GM23338 (cell line): Measurements from ENCODE around the gene AVP. TPM values are rescaled to one million over a fixed set of nuclear protein-coding genes. Genes with fewer than 3 reads are reported as not detected.
"Not testable (repeated sequence)": the region's sequence is repeated elsewhere in the genome, so short reads cannot be mapped to it uniquely, and the experiment has no call there.

Source experiments
- ATAC-seq: fragments of 200-7000 bp; cut with Tn5 transposase; 3 replicates; pipeline ENCODE4 v1.9.1; 2020
- DNase-seq: peaks from one replicate; pipeline ENCODE4 v3.0.0-alpha.2; 2015; ENCODE audit warnings: low spot score
- H2AFZ ChIP-seq: fragments of 200-600 bp; sonication (generic); 2 replicates; pipeline ENCODE4 v1.8.0; 2016; ENCODE audit warnings: antibody characterized with exemption, mild to moderate bottlenecking, moderate library complexity
- H3F3A ChIP-seq: fragments of 200-600 bp; sonication (generic); replicated peaks from 2 replicates; pipeline ENCODE4 v1.8.0; 2017; ENCODE audit warnings: antibody characterized with exemption, mixed run types, low read depth
- H3K27ac ChIP-seq: fragments of 200-600 bp; sonication (generic); 2 replicates; pipeline ENCODE4 v1.6.1; 2016; ENCODE audit warnings: low read depth
- H3K27me3 ChIP-seq: fragments of 200-600 bp; sonication (generic); 2 replicates; pipeline ENCODE4 v1.8.0; 2016; ENCODE audit warnings: mild to moderate bottlenecking, mixed run types, moderate library complexity; ENCODE audit not compliant: insufficient read depth
- H3K36me3 ChIP-seq: fragments of 200-600 bp; sonication (generic); 2 replicates; pipeline ENCODE4 v1.8.0; 2016; ENCODE audit warnings: mild to moderate bottlenecking; ENCODE audit not compliant: insufficient read depth
- H3K4me1 ChIP-seq: fragments of 200-600 bp; sonication (generic); 2 replicates; pipeline ENCODE4 v1.8.0; 2016; ENCODE audit warnings: mild to moderate bottlenecking, moderate library complexity; ENCODE audit not compliant: insufficient read depth
- H3K4me2 ChIP-seq: fragments of 200-600 bp; sonication (generic); 2 replicates; pipeline ENCODE4 v1.7.1; 2017; ENCODE audit warnings: mixed run types
- H3K4me3 ChIP-seq: fragments of 200-600 bp; sonication (generic); 2 replicates; pipeline ENCODE4 v1.6.1; 2016; ENCODE audit warnings: mixed run types
- H3K79me2 ChIP-seq: fragments of 200-600 bp; sonication (generic); replicated peaks from 2 replicates; pipeline ENCODE4 v1.8.0; 2017; ENCODE audit warnings: mild to moderate bottlenecking; ENCODE audit not compliant: insufficient read depth
- H3K9me2 ChIP-seq: fragments of 200-600 bp; sonication (generic); 2 replicates; pipeline ENCODE4 v1.8.0; 2017; ENCODE audit not compliant: insufficient read depth
- H4K20me1 ChIP-seq: fragments of 200-600 bp; sonication (generic); replicated peaks from 2 replicates; pipeline ENCODE4 v1.8.0; 2017; ENCODE audit warnings: mild to moderate bottlenecking; ENCODE audit not compliant: insufficient read depth
- H3K27ac Mint-ChIP-seq: 2 replicates; pipeline ENCODE4 v1.8.0; 2020; ENCODE audit warnings: inconsistent platforms, mild to moderate bottlenecking, moderate library complexity, mixed read lengths
- H3K27me3 Mint-ChIP-seq: 3 replicates; pipeline ENCODE4 v1.8.0; 2022; ENCODE audit warnings: low read depth, mild to moderate bottlenecking, moderate library complexity, mixed read lengths, inconsistent platforms; ENCODE audit not compliant: insufficient read depth, poor library complexity
- H3K36me3 Mint-ChIP-seq: 3 replicates; pipeline ENCODE4 v1.8.0; 2021; ENCODE audit warnings: low read depth, mild to moderate bottlenecking, inconsistent platforms, moderate library complexity, mixed read lengths
- H3K4me1 Mint-ChIP-seq: 3 replicates; pipeline ENCODE4 v1.8.0; 2020; ENCODE audit warnings: mild to moderate bottlenecking, inconsistent platforms, mixed read lengths
- H3K4me3 Mint-ChIP-seq: 3 replicates; pipeline ENCODE4 v1.8.0; 2021; ENCODE audit warnings: moderate library complexity, mild to moderate bottlenecking, inconsistent platforms, mixed read lengths
- H3K9me3 Mint-ChIP-seq: 3 replicates; pipeline ENCODE4 v1.8.0; 2020; ENCODE audit warnings: moderate library complexity, mild to moderate bottlenecking, inconsistent platforms, mixed read lengths
- CTCF ChIP-seq, 2 experiments: fragments of 200-600 bp in 1 of 2; sonication (generic) in 1 of 2; conservative IDR thresholded peaks; 2 replicates each; pipeline versions ENCODE4 v1.5.1 to v1.6.1; 2016 to 2017; ENCODE audit warnings: antibody characterized with exemption in 2 of 2, low read depth in 2 of 2, mild to moderate bottlenecking in 2 of 2, moderate library complexity in 1 of 2
- EZH2phosphoT487 ChIP-seq: fragments of 200-600 bp; sonication (generic); IDR thresholded peaks from one replicate; pipeline ENCODE4 v1.8.1; 2018; ENCODE audit warnings: antibody characterized with exemption; ENCODE audit not compliant: unreplicated experiment
- JUNB ChIP-seq: IDR thresholded peaks from one replicate; pipeline ENCODE4 v1.6.1; 2016; ENCODE audit warnings: antibody characterized with exemption; ENCODE audit not compliant: unreplicated experiment
- POLR2AphosphoS5 ChIP-seq: IDR thresholded peaks from 2 replicates; pipeline ENCODE4 v1.6.1; 2016; ENCODE audit warnings: antibody characterized with exemption, low read depth
- STAT1 ChIP-seq: IDR thresholded peaks from one replicate; pipeline ENCODE4 v1.6.1; 2016; ENCODE audit warnings: antibody characterized with exemption; ENCODE audit not compliant: unreplicated experiment
- ZNF114 ChIP-seq: fragments of 250-450 bp; sonication (Bioruptor Pico); IDR thresholded peaks from 2 replicates; pipeline ENCODE4 v1.5.0; 2020; ENCODE audit warnings: mild to moderate bottlenecking, moderate library complexity
- ZNF331 ChIP-seq: fragments of 250-450 bp; sonication (Bioruptor Pico); IDR thresholded peaks from 2 replicates; pipeline ENCODE4 v1.5.0; 2020; ENCODE audit warnings: low read depth, mild to moderate bottlenecking, moderate library complexity
- ZNF462 ChIP-seq: fragments of 250-450 bp; sonication (Bioruptor Pico); IDR thresholded peaks from 2 replicates; pipeline ENCODE4 v1.5.0; 2020; ENCODE audit warnings: mild to moderate bottlenecking, moderate library complexity
- polyA plus RNA-seq: library from polyadenylated mRNA; unstranded; fragments of >200 nt; fragmentation: Nextera tagmentation; extraction: Ambion mirVana; gene quantifications from 2 replicates; pipeline ENCODE4 v1.2.1, GENCODE V29; 2016
- total RNA-seq: library from RNA; depleted of rRNA; stranded (reverse); fragments of >200 nt; shearing (Covaris generic); gene quantifications from 2 replicates; pipeline ENCODE4 v1.2.3, GENCODE V29; 2014

AVP gene
- total and polyA plus RNA-seq, 2 experiments from 2014 or later = 0.60 TPM; not detected in 1

DNA sequence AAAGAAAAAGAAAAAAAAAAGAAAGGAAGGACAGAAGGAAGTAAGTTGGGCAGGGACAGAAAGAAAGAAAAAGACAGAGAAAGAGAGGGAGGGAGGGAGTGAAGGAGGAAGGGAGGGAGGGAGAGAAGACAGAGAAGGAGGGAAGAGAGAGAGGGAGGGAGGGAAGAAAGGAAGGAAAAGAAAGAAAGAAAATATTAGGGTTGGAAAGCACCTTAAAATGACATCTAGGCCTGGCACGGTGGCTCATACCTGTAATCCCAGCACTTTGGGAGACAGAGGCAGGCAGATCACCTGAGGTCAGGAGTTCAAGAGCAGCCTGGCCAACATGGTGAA, 42.0 kb upstream of the AVP start:
- H3K4me3 Mint-ChIP-seq = no peak overlapping the region
- Histone ChIP-seq H3K79me2 (no peaks in the 10 kb centered on the region), H4K20me1 (no peaks in the 10 kb centered on the region), H3K27me3 (no peaks in the 10 kb centered on the region), H3K4me1 (no peaks in the 10 kb centered on the region), H3K27ac (no peak overlapping the region), H3K4me2 (no peak overlapping the region), H3K36me3 (peaks cover 10% of the 10 kb centered on the region), H3K4me3 (no peak overlapping the region), H3F3A (no peaks in the 10 kb centered on the region), H2AFZ (no peak overlapping the region), H3K9me2 (no peaks in the 10 kb centered on the region)
- no peaks in the 10 kb centered on the region for H3K4me1 Mint-ChIP-seq
- H3K27me3 Mint-ChIP-seq = no peaks in the 10 kb centered on the region
- H3K36me3 Mint-ChIP-seq = peaks cover 42% of the 10 kb centered on the region
- no peak for DNase-seq
- H3K9me3 Mint-ChIP-seq = peaks cover 55% of the 10 kb centered on the region
- no peak for TF ChIP-seq STAT1
- no peak for TF ChIP-seq EZH2phosphoT487
- no peak for TF ChIP-seq JUNB
- TF ChIP-seq ZNF462 (CRISPR knock-in tag) = no peak
- no peak for TF ChIP-seq CTCF (conservative IDR thresholded peaks at IDR 0.05; ENCODE audit: low read depth in 2 of 2)
- no peak for TF ChIP-seq ZNF114 (CRISPR knock-in tag)
- no peak for TF ChIP-seq ZNF331
- TF ChIP-seq POLR2AphosphoS5 = no peak
- H3K27ac Mint-ChIP-seq = no peak overlapping the region
- no peak for ATAC-seq

DNA sequence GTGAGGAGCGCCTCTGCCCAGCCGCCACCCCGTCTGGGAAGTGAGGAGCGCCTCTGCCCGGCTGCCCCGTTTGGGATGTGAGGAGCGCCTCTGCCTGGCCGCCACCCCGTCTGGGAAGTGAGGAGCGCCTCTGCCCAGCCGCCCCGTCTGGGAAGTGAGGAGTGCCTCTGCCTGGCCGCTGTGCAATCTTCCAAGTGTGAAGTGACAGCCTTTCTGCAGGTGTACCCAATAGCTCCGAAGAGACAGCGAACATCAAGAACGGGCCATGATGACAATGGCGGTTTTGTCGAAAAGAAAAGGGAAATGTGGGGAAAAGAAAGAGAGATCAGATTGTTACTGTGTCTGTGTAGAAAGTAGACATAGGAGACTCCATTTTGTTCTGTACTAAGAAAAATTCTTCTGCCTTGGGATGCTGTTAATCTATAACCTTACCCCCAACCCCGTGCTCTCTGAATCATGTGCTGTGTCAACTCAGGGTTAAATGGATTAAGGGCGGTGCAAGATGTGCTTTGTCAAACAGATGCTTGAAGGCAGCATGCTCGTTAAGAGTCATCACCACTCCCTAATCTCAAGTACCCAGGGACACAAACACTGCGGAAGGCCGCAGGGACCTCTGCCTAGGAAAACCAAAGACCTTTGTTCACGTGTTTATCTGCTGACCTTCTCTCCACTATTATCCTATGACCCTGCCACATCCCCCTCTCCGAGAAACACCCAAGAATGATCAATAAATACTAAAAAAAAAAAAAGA, 41.4 kb upstream of the AVP start:
- not testable (repeated sequence) for H3K27ac ChIP-seq, H3K4me2 ChIP-seq, H3K4me1 Mint-ChIP-seq, H3K36me3 ChIP-seq, H3K9me2 ChIP-seq, H3K27me3 ChIP-seq, H3K4me3 ChIP-seq, H3K27ac Mint-ChIP-seq, H2AFZ ChIP-seq, H3K79me2 ChIP-seq, H3F3A ChIP-seq, H3K27me3 Mint-ChIP-seq, H3K4me3 Mint-ChIP-seq, ATAC-seq, H3K4me1 ChIP-seq, DNase-seq, H4K20me1 ChIP-seq
- Mint-ChIP-seq H3K9me3 (peaks cover 58% of the 10 kb centered on the region), H3K36me3 (peaks cover 47% of the 10 kb centered on the region)

- H3K36me3 ChIP-seq, H3K27ac ChIP-seq, ATAC-seq, H3K4me1 ChIP-seq, DNase-seq, H4K20me1 ChIP-seq, H3K27me3 Mint-ChIP-seq, H3K4me2 ChIP-seq, H3K4me3 ChIP-seq, H3K9me2 ChIP-seq, H3K79me2 ChIP-seq, H2AFZ ChIP-seq, H3K27ac Mint-ChIP-seq, H3K27me3 ChIP-seq, H3K4me1 Mint-ChIP-seq, H3K4me3 Mint-ChIP-seq, H3F3A ChIP-seq: not testable (repeated sequence)
- Mint-ChIP-seq H3K9me3 (peaks cover 60% of the 10 kb centered on the region), H3K36me3 (peaks cover 51% of the 10 kb centered on the region)
Observed at GRCh38 chr20:3124773-3125560, 40.4 kb upstream of the AVP start.
